Measurements from ENCODE around the gene COL4A1.

GRCh38 chr13:110152351-110152750 is 154.6 kb downstream of the COL4A1 start:
- TF ChIP-seq GATA2 (IDR thresholded peaks at IDR 0.05; ENCODE audit: low read depth, low read length): no peak
- no peak for TF ChIP-seq GATA3 (IDR thresholded peaks at IDR 0.05; ENCODE audit: low read depth, low read length)

All from SH-SY5Y (cell line).